SK-N-SH (cell line): Measurements from ENCODE around the gene CKB. TPM values are rescaled to one million over a fixed set of nuclear protein-coding genes. Genes with fewer than 3 reads are reported as not detected.

Experiments used
- CTCF ChIA-PET: fragments of 300-600, 350-600 bp; formaldehyde crosslinking; extraction: SDS; loops from one replicate; lab custom pipeline; 2021; lab: Yijun Ruan, JAX
- POLR2A ChIA-PET: fragments of 350-600 bp; sonication (Branson Sonifier 250); formaldehyde crosslinking; extraction: SDS; loops from one replicate; lab custom pipeline; 2020; ENCODE audit warnings: antibody characterized with exemption, inconsistent platforms; lab: Yijun Ruan, JAX
- DNase-seq: peaks from one replicate; pipeline ENCODE4 v3.0.0; 2012
- H2AFZ ChIP-seq: fragments of 200-600 bp; sonication (generic); 2 replicates; pipeline ENCODE4 v1.8.1; 2016; ENCODE audit warnings: antibody characterized with exemption, mild to moderate bottlenecking, low read depth
- H3F3A ChIP-seq: fragments of 200-600 bp; sonication (generic); replicated peaks from 2 replicates; pipeline ENCODE3; 2016; ENCODE audit warnings: antibody characterized with exemption, mild to moderate bottlenecking; ENCODE audit not compliant: insufficient read depth
- H3K27ac ChIP-seq, 2 experiments: fragments of 200-500 bp in 1 of 2; fragments of 200-600 bp in 1 of 2; sonication (Bioruptor generic) in 1 of 2; sonication (generic), shearing (Covaris generic) in 1 of 2; 2 replicates each; pipeline versions ENCODE4 v1.5.1 to v1.6.1; 2014 to 2016; ENCODE audit warnings: low read depth in 2 of 2, inconsistent platforms in 1 of 2, low read length in 1 of 2, mild to moderate bottlenecking in 1 of 2, mixed read lengths in 1 of 2
- H3K27me3 ChIP-seq: fragments of 200-600 bp; sonication (generic), shearing (Covaris generic); 2 replicates; pipeline ENCODE4 v1.6.1; 2016; ENCODE audit warnings: mixed run types; ENCODE audit not compliant: insufficient read depth
- H3K36me3 ChIP-seq, 2 experiments: fragments of 200-500 bp in 1 of 2; fragments of 200-600 bp in 1 of 2; sonication (Bioruptor generic) in 1 of 2; sonication (generic) in 1 of 2; replicated peaks in 1 of 2; 2 replicates each; pipeline versions ENCODE3 to v1.5.1; 2014 to 2016; ENCODE audit warnings: low read length in 1 of 2, mild to moderate bottlenecking in 1 of 2; ENCODE audit not compliant: insufficient read depth in 2 of 2, control insufficient read depth in 1 of 2
- H3K4me1 ChIP-seq, 2 experiments: fragments of 200-500 bp in 1 of 2; fragments of 200-600 bp in 1 of 2; sonication (Bioruptor generic) in 1 of 2; sonication (generic), shearing (Covaris generic) in 1 of 2; 2 replicates each; pipeline versions ENCODE4 v1.5.1 to v1.6.1; 2014 to 2016; ENCODE audit warnings: low read depth in 1 of 2, low read length in 1 of 2, mixed run types in 1 of 2; ENCODE audit not compliant: insufficient read depth in 2 of 2, control insufficient read depth in 1 of 2
- H3K4me2 ChIP-seq: fragments of 200-600 bp; sonication (generic), shearing (Covaris generic); 2 replicates; pipeline ENCODE4 v1.6.1; 2017; ENCODE audit warnings: mixed run types
- H3K4me3 ChIP-seq, 2 experiments: fragments of 200-500 bp in 1 of 2; fragments of 200-600 bp in 1 of 2; sonication (Bioruptor generic) in 1 of 2; sonication (generic), shearing (Covaris generic) in 1 of 2; 2 replicates each; pipeline versions ENCODE4 v1.5.1 to v1.8.1; 2014 to 2016; ENCODE audit warnings: low read depth in 2 of 2, inconsistent platforms in 1 of 2, low read length in 1 of 2, mild to moderate bottlenecking in 1 of 2, mixed read lengths in 1 of 2, moderate library complexity in 1 of 2
- H3K79me2 ChIP-seq: fragments of 200-600 bp; sonication (generic); 2 replicates; pipeline ENCODE4 v1.8.1; 2017; ENCODE audit warnings: mild to moderate bottlenecking; ENCODE audit not compliant: insufficient read depth
- H3K9ac ChIP-seq: fragments of 200-600 bp; sonication (generic); 2 replicates; pipeline ENCODE4 v1.6.1; 2017; ENCODE audit warnings: mixed run types
- H3K9me2 ChIP-seq: fragments of 200-600 bp; sonication (generic); 2 replicates; pipeline ENCODE4 v1.6.1; 2017; ENCODE audit warnings: mixed run types
- H3K9me3 ChIP-seq: fragments of 200-600 bp; sonication (generic); 2 replicates; pipeline ENCODE4 v1.6.1; 2017; ENCODE audit warnings: mixed run types, mild to moderate bottlenecking, moderate library complexity
- H4K20me1 ChIP-seq: fragments of 200-600 bp; sonication (generic); 2 replicates; pipeline ENCODE4 v1.6.1; 2017; ENCODE audit warnings: mild to moderate bottlenecking, mixed run types; ENCODE audit not compliant: insufficient read depth
- ELF1 ChIP-seq: IDR thresholded peaks from 2 replicates; pipeline ENCODE4 v1.4.0; 2012
- FOSL2 ChIP-seq: IDR thresholded peaks from 2 replicates; pipeline ENCODE4 v1.4.0; 2012; ENCODE audit warnings: low read depth, mild to moderate bottlenecking, moderate library complexity, borderline replicate concordance
- GABPA ChIP-seq: IDR thresholded peaks from 2 replicates; pipeline ENCODE4 v1.4.0; 2012; ENCODE audit warnings: low read depth, mild to moderate bottlenecking
- JUND ChIP-seq: IDR thresholded peaks from 2 replicates; pipeline ENCODE4 v1.4.0; 2012
- MEF2A ChIP-seq: IDR thresholded peaks from 2 replicates; pipeline ENCODE4 v1.4.0; 2012; ENCODE audit warnings: low read depth, borderline replicate concordance
- NRF1 ChIP-seq: IDR thresholded peaks from 2 replicates; pipeline ENCODE4 v1.6.1; 2012; ENCODE audit warnings: low read depth, mild to moderate bottlenecking, low read length
- RFX5 ChIP-seq: IDR thresholded peaks from 2 replicates; pipeline ENCODE4 v1.6.1; 2012; ENCODE audit warnings: mild to moderate bottlenecking, improper control_type of control experiment, low read length
- RXRA ChIP-seq: IDR thresholded peaks from 2 replicates; pipeline ENCODE4 v1.4.0; 2012; ENCODE audit warnings: low read depth, mild to moderate bottlenecking, borderline replicate concordance
- SMC3 ChIP-seq: IDR thresholded peaks from 2 replicates; pipeline ENCODE4 v1.6.1; 2012; ENCODE audit warnings: low read depth, low read length, improper control_type of control experiment
- TEAD4 ChIP-seq: IDR thresholded peaks from 2 replicates; pipeline ENCODE4 v1.4.0; 2012; ENCODE audit warnings: mild to moderate bottlenecking, borderline replicate concordance; ENCODE audit not compliant: insufficient read depth
- WGBS: methylation state at CpG from one replicate; pipeline ENCODE4 v1.1.6; 2017; ENCODE audit warnings: low lambda C conversion rate; 5-methylcytosine and 5-hydroxymethylcytosine counted together
- polyA plus RNA-seq, 3 experiments: library from polyadenylated mRNA; depleted of rRNA; stranded (reverse); fragments of >200 nt; gene quantifications; 2 replicates each; pipeline ENCODE4 v1.2.3, GENCODE V29; 2012
- TF ChIP-seq, protein P1 (sequence below): IDR thresholded peaks from 2 replicates; pipeline ENCODE4; 2012
- TF ChIP-seq, protein P2 (sequence below): fragments of 150-350 bp; IDR thresholded peaks from 2 replicates; pipeline ENCODE4 v1.6.1; 2017; ENCODE audit warnings: antibody characterized with exemption, low read length, low read depth, borderline replicate concordance
- TF ChIP-seq, protein P3 (sequence below): IDR thresholded peaks from 2 replicates; pipeline ENCODE4 v1.4.0; 2012; ENCODE audit warnings: low read depth, borderline replicate concordance
- TF ChIP-seq, protein P4 (sequence below): IDR thresholded peaks from 2 replicates; pipeline ENCODE4 v1.4.0; 2012; ENCODE audit warnings: low read depth

Gene CKB
- polyA plus RNA-seq, 1 of the 3 experiments (the other 2 are of a cell fraction), result 53.0 TPM

DNA sequence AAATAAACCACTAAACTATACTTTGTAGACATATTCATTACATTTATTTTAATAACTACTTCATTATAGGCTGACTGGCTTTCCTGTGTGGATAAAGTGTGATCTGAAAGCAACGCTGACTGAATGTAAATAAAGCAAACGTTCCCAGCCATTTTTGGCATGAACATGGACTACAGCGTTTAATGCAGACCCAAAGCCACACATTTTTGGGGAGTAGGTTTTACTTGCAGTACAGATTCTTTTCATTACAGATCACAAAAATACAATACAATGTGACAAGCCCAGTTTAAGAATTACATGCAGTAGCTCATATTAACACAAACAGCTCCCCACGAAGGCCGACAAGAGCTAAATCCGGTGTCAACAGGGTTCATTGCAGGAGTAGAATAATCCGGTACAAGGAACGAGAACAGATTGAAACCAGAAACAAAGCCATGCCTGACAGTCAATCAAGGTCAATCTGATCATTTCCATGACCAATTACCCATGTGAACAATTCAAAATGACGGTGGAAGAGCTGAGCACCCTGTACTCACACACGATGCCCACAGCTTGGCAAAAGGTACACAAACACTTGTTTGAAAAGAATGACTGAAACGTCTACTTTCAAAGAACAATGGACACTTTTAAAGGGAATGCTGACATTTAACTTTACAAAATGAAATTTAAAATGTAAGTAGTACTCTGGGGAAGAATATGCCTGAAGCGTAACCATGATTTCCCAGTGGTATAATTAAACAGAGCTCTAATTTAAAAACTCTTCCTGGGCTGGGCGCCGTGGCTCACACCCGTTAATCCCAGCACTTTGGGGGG, 34.5 kb upstream of the CKB start:
- Histone ChIP-seq H3F3A (peaks cover 22% of the 10 kb centered on the region), H3K4me1 (peaks cover 13 to 28% of the 10 kb centered on the region in 2 experiments), H4K20me1 (peaks cover 65% of the 10 kb centered on the region), H3K27me3 (no peaks in the 10 kb centered on the region), H3K79me2 (peaks cover 96% of the 10 kb centered on the region), H3K36me3 (peaks cover 24 to 32% of the 10 kb centered on the region in 2 experiments), H2AFZ (no peak overlapping the region), H3K4me3 (no peak overlapping the region), H3K9me2 (no peaks in the 10 kb centered on the region), H3K27ac (no peak overlapping the region), H3K9me3 (no peaks in the 10 kb centered on the region), H3K4me2 (no peak overlapping the region), H3K9ac (no peak overlapping the region)
- ChIA-PET CTCF (interaction anchor here (0.7 to 3.7 kb wide), 9 partner anchors 10 to 57 kb away, joined by 3 to 37 read pairs (median 3); no protein-coding TSS in a partner anchor), POLR2A (interaction anchor here (0.7 kb wide), 1 partner anchor 29 kb away, joined by 3 read pairs; no protein-coding TSS in a partner anchor)
- TF ChIP-seq MEF2A, result no peak
- TF ChIP-seq FOSL2, result no peak
- no peak for TF ChIP-seq JUND
- TF ChIP-seq NRF1, result no peak
- no peak for TF ChIP-seq RXRA
- TF ChIP-seq TEAD4, result no peak
- TF ChIP-seq, protein P1, sequence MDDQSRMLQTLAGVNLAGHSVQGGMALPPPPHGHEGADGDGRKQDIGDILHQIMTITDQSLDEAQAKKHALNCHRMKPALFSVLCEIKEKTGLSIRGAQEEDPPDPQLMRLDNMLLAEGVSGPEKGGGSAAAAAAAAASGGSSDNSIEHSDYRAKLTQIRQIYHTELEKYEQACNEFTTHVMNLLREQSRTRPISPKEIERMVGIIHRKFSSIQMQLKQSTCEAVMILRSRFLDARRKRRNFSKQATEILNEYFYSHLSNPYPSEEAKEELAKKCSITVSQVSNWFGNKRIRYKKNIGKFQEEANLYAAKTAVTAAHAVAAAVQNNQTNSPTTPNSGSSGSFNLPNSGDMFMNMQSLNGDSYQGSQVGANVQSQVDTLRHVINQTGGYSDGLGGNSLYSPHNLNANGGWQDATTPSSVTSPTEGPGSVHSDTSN, result no peak
- no peak for TF ChIP-seq SMC3
- TF ChIP-seq, protein P2, sequence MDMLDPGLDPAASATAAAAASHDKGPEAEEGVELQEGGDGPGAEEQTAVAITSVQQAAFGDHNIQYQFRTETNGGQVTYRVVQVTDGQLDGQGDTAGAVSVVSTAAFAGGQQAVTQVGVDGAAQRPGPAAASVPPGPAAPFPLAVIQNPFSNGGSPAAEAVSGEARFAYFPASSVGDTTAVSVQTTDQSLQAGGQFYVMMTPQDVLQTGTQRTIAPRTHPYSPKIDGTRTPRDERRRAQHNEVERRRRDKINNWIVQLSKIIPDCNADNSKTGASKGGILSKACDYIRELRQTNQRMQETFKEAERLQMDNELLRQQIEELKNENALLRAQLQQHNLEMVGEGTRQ, result no peak
- TF ChIP-seq, protein P3, sequence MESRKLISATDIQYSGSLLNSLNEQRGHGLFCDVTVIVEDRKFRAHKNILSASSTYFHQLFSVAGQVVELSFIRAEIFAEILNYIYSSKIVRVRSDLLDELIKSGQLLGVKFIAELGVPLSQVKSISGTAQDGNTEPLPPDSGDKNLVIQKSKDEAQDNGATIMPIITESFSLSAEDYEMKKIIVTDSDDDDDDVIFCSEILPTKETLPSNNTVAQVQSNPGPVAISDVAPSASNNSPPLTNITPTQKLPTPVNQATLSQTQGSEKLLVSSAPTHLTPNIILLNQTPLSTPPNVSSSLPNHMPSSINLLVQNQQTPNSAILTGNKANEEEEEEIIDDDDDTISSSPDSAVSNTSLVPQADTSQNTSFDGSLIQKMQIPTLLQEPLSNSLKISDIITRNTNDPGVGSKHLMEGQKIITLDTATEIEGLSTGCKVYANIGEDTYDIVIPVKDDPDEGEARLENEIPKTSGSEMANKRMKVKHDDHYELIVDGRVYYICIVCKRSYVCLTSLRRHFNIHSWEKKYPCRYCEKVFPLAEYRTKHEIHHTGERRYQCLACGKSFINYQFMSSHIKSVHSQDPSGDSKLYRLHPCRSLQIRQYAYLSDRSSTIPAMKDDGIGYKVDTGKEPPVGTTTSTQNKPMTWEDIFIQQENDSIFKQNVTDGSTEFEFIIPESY, result no peak
- TF ChIP-seq, protein P4, sequence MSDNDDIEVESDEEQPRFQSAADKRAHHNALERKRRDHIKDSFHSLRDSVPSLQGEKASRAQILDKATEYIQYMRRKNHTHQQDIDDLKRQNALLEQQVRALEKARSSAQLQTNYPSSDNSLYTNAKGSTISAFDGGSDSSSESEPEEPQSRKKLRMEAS, result no peak
- no peak for TF ChIP-seq RFX5
- TF ChIP-seq ELF1, result no peak
- no peak for TF ChIP-seq GABPA
- no peak for DNase-seq
- WGBS, result 83% methylated on average over 15 of the region's 15 CpGs
